ENCODE measurements around the gene CYTL1.
"Not testable (repeated sequence)": the region's sequence is repeated elsewhere in the genome, so short reads cannot be mapped to it uniquely, and the experiment has no call there.

Gene CYTL1

DNA sequence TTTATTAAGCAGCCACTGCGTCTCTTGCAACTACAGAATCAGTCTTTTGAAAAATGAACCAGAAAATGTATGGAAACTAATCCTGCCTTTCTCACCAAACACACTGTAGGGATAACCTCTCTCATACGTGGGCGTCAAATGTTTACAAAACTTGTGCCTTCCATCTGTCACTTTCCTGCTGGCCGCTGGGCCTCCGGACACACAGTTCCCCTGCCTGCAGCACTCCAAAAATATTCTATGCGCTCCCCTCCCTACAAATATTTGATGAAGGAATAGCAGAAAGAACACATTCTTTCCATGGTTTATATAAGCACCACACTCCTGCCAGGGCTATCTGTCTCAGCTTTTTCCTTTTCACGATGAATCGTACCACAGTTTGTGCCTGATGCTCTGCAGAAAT, 14.9 kb upstream of the CYTL1 start:
- DNase-seq = no peak

GRCh38 chr4:5033281-5033841, 14.1 kb upstream of the CYTL1 start:
- DNase-seq = no peak

DNA sequence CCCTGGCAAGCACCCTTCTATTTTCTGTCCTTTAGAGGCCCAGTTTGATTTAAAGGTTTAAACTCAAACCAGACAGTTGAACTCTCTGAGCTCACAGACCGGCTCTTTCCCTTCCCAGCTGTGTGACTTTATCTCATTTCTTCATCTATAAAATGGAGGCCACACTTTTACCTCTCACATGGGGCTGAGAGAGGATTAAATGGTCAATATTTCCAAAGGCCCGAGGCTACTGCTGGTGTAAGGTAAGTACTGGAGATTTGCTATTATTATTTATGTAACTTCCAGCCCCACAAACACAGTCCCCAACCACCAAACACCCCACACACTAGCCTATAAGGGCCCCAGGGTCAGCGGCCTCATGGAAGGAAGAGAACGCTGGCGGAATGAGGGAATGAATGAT, 13.6 kb upstream of the CYTL1 start:
- no peak for DNase-seq

DNA sequence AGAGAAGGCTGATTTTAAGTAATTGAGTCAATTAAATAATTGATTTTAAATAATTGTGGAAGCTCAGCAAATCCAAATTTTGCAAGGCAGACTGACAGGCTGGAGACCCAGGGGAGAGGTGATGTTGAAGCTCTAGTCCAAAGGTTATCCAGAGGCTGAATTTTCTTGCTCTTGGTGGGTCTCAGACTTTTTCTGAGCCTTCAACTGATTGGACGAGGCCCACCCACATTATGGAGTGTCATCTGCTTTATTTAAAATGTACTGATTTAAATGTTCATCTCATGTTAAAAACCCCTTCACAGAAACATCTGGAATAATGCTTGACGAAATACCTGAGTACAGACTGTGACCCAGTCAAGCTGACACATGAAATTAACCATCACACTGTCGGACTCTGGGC, 11.7 kb upstream of the CYTL1 start:
- DNase-seq = no peak

DNA sequence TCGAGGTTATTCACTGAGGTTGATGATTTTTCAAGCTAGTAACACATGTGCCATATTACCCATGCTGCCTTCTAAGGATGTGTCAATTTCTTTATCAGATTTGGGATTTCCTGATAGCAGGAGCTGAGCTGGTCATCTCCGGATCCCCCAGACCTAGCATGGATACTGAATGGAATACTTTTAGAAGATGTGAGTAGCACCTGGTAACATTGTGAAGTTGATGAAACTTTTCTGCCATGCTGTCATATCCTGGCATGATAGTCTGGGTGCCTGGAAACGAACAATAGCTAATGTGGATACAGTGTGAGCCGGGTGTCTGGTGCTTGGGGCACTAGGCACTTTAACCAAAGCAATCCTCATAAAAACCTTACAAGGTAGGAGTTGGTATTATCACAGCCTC, 11.0 kb upstream of the CYTL1 start:
- DNase-seq = no peak

- no peak for DNase-seq
Observed at GRCh38 chr4:5029447-5029846, 10.2 kb upstream of the CYTL1 start.

DNA sequence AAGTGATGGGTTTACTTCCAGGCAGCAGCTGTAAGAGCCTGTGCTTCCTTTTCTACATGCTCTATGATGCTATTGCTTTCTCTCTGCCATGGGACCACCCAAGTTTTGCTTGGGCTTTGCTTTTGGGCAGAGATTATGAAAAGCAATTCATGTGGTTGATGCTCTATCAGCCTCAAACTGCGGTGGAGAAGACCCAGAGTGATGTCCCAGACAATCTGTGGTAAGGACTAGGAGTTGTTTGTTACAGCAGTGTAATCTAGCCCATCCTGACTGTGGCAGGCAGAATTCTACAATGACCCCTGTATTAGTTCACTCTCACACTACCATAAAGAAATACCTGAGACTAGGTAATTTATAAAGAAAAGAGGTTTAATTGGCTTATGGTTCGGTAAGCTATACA, 9.2 kb upstream of the CYTL1 start:
- DNase-seq = no peak

GRCh38 chr4:5027346-5027745, 8.1 kb upstream of the CYTL1 start:
- no peak for DNase-seq

DNA sequence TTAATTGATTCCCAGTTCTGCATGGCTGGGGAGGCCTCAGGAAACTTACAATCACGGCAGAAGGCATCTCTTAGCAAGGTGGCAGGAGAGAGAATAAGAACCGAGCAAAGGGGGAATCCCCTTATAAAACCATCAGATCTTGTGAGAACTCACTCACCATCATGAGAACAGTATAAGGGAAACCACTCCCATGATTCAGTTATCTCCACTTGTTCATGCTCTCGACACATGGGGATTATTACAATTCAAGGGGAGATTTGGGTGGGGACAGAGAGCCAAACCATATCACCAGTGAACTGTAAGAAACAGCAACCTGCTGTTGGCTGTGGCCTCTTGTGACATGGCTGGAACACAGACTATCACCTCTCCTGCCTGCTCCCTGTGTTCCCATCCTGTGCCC, 7.1 kb upstream of the CYTL1 start:
- no peak for DNase-seq

GRCh38 chr4:5024673-5025072, 5.4 kb upstream of the CYTL1 start:
- DNase-seq = no peak

- no peak for DNase-seq
Observed at GRCh38 chr4:5021546-5021945, 2.3 kb upstream of the CYTL1 start.

GRCh38 chr4:5020341-5020740, 1.1 kb upstream of the CYTL1 start:
- DNase-seq = no peak

- DNase-seq = no peak
Observed at GRCh38 chr4:5019796-5020195, 538 bp upstream of the CYTL1 start.

- DNase-seq = no peak
Observed at GRCh38 chr4:5018603-5019002, 655 bp downstream of the CYTL1 start.

- DNase-seq = no peak
Observed at GRCh38 chr4:5018096-5018495, 1.2 kb downstream of the CYTL1 start.

- no peak for DNase-seq
Observed at GRCh38 chr4:5014007-5014682, 5.1 kb downstream of the CYTL1 start.

GRCh38 chr4:5012958-5013357, 6.3 kb downstream of the CYTL1 start:
- DNase-seq = no peak

DNA sequence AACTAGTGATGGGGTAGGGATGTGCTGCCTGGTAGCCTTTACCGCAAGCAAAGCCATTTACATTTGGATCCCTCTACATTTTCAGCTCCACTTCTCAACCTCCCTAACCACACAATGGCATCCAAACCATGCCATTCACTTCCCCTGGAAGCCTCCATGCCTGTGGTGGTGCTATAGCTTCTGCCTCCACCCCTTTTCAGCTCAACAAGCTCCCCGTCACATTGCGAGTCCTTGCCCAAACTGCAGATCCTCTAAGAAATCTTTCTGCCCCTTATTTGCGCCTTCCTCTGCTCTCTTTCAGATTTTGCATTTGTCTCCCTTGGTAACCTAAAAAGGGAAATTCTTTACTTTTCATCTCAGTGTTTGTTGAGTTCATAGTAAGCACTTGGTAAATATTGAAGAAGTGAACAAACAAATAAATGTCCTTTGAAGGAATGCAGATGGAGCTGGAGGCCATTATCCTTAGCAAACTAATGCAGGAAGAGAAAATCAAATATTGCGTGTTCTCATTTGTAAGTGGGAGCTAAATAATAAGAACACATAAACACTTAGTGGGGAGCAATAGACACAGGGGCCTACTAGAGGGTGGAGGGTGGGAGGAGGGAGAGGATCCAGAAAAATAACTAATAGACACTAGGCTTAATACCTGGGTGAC, 6.9 kb downstream of the CYTL1 start:
- no peak for DNase-seq

DNA sequence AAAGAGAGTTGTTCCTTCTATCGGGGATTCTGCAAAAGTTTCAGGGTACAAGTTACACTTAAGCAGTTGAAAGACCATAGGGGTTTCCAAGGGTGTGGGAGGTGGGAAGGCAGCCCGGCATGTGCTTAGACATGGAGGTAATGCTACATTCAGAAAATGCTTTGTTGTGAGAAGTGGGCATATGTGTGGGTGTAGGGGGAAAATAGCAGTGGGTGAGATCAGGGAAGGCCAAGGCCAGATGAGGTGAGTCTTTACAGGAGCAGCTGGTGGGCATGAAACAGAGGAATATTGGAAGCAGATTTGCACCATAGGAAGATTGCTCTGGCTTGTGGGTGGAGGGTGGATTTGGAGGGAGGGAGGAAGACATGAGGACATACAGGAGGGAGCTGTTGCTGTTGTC, 8.3 kb downstream of the CYTL1 start:
- DNase-seq = no peak

DNA sequence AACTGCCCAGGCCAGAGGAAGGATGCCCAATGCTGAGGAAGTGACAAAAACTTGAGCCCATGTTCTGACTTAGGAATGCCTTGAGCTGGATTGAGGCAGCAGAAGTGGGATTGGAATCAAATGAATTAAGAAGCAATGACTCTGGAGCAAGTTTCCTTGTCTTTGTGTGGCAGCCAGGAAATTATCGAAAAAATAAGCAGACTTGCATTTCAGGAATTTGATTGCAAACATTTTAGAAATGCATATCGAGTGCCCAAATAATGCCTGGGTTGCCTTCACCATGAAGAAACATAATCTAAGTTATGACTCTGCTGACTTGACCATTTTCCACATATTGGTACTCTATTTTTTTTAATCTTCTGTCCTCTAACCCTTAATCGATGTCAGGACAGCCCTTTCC, 9.5 kb downstream of the CYTL1 start:
- DNase-seq = no peak

GRCh38 chr4:5006932-5007331, 12.3 kb downstream of the CYTL1 start:
- DNase-seq = not testable (repeated sequence)

- no peak for DNase-seq
Observed at GRCh38 chr4:5004496-5004895, 14.8 kb downstream of the CYTL1 start.

DNA sequence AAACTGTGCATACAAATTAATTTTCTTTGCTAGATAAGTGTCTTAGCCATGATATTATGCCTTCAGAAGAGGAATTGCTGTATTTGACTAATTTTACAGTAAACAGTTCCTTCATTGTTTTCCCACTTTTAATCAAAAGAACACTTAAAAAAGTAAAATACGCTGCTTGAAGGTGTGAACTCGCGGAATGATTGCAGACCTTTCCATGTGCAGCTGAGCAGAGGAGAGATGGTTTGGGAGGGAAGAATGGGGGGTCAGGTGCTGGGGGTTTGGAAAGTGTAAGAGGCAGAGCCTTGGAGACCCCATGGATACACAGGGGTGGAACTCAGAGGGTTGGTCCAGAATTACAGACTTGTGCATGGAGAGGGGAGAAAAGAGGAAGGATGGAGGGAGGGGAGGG, 15.3 kb downstream of the CYTL1 start:
- DNase-seq = no peak

DNA sequence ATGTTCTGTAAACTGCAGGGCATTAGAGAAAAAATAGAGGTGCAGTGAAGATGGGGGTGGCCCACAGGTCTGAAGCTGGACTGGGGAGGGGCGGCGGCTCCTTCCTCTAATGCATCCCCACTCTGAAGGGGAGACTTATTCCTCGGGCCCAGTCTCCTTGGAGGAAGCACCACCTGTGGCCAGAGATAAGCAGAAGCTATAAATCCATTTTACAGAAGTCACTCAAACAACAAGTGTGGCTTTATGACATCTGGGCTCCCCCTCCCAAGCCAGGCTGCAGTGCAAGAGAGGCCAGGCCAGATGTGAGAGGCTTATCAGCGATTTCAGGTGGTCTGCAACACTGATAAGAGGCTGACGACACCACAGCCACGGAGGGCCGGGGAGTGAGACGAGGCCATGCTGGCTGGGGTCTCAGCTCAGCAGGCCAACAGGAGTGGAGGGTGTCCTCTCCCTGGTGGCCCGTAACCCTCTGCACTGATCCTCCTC, 15.8 kb downstream of the CYTL1 start:
- DNase-seq = no peak
